Endothelial cell of hepatic sinusoid (primary cell): Measurements from ENCODE around the gene PAK4.

Source experiments
- in situ Hi-C: cut with HindIII; loops from 2 replicates; pipeline ENCODE4 v1.10.0; 2017; ENCODE audit warnings: low sequenced_read_pairs

PAK4 gene

DNA sequence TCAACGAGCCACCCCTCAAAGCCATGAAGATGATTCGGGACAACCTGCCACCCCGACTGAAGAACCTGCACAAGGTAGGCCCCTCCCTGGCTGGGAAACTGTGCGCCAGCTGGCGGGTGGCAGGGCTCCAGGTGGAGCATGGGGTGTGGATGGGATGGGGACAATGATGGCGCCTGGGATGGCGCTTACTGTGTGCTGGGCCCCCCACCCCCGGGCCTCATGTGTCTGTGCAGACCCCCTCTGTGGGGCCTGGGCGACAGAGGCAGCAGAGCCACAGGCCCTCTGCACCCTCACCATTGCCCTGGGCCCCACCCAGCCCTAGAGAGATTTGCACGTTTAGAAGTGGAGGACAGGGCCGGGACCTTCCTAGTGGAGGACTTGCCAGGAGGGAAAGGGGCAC is 52.1 kb downstream of the PAK4 start:
- in situ Hi-C loops = no loop called here

DNA sequence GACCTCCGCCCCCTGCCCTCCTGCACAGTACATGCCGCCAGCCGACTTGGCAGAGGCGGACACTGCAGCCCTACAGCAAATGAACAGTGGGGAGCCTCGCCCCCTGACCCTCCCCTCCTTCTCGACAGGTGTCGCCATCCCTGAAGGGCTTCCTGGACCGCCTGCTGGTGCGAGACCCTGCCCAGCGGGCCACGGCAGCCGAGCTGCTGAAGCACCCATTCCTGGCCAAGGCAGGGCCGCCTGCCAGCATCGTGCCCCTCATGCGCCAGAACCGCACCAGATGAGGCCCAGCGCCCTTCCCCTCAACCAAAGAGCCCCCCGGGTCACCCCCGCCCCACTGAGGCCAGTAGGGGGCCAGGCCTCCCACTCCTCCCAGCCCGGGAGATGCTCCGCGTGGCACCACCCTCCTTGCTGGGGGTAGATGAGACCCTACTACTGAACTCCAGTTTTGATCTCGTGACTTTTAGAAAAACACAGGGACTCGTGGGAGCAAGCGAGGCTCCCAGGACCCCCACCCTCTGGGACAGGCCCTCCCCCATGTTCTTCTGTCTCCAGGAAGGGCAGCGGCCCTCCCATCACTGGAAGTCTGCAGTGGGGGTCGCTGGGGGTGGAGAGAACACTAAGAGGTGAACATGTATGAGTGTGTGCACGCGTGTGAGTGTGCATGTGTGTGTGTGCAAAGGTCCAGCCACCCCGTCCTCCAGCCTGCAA is 52.9 kb downstream of the PAK4 start:
- in situ Hi-C loops = no loop called here

DNA sequence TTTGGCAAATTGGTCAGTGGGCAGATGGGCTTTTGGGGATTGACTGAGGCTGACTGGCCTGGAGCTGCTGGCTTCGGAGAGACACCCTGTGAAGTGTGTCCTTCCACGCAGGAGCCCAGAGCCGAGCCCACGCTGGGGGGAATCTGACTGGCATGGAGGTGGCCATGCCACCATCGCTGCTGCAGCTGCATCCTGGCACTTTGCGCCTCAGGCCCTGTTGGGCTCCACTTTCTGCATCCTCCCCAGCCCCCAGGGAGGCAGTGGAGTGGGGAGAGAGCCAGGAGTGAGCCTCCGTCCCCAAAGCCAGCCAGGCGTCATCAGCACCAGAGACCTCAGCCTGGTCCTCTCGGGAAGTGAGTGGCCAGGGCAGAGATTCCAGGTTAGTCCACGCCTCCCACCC is 54.2 kb downstream of the PAK4 start:
- in situ Hi-C loops = no loop called here

DNA sequence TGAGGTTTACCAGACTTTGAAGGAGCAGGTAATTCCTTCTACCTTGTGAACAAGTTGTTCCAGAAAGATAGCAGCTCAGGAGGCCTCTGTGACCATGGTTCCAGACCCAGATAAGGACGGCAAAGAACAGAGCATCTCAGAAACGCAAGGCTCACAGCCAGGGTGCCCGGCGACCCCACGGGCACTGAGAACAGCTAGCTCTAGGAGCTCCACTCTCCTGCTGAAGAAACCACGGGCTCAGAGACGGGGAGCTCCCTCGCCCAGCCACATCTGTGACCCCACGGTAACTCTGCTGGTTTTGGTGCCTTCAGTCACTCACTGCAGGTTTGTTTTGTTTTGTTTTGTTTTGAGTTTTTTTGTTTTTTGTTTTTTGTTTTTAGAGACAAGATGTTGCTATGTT is 55.2 kb downstream of the PAK4 start:
- in situ Hi-C loops = no loop called here

DNA sequence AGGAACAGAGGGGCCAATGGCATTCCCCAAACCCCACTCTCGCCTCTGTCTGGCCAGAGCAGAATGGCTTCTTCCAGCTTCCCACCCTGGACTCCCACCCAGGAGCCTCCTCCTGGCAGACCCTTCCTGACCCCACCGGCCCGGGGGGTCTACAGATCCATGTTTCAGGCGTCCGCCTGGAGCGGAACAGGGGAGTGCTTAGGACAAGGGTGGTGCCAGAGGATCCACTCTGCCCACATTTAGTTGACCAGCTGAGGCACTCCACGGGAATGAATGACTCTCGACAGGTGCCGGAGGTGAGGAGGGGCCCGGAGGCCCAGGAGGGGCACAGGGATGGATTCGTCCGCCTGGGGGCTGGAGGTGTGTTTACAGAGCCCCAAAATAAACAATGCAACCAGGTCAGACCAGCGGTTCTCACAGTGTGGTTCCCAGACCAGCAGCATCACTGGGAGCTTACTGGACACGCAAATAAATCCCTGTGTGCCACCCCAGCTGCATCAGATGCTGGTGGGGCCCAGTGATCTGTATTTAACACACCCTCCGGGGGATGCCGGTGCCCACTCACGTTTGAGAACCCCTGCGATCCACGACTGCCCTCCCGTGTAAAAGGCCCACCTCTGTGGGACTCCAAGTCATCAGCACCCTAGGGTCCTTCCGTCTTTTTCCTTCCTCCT is 56.1 kb downstream of the PAK4 start:
- in situ Hi-C loops = no loop called here

DNA sequence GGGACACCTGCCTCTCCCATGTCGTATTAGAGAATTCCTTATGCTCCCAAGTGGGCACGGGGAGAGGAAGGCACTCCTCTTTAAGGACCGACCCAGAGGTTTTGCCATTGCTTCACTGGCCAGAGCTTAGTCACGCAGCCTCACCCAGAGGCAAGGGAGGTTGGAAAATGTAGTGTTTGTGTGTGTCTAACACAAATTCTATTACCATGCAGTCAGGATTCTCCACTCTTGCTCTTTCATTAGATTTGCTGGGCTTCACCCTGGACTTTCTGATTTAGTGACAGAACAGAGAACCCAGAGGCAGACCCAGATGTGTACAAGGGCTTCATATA is 56.6 kb downstream of the PAK4 start:
- in situ Hi-C loops = no loop called here

DNA sequence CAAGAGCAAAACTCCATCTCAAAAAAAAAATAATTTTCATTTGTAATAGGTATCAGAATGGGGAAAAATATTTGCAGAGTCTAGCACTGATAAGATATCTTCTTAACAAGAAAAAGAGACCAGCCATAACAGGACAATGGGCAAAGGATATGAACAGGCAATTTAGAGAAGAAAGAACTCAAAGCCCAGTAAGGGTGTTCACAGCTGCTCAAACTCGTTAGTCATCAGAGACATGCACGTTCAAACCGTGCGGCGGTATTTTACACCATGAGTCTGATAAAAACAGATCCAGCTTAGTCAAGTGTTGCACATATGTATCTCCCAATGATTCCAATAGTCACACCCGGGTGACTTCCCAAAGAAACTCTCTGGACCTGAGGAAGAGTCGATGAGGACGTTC is 57.5 kb downstream of the PAK4 start:
- in situ Hi-C loops = no loop called here

DNA sequence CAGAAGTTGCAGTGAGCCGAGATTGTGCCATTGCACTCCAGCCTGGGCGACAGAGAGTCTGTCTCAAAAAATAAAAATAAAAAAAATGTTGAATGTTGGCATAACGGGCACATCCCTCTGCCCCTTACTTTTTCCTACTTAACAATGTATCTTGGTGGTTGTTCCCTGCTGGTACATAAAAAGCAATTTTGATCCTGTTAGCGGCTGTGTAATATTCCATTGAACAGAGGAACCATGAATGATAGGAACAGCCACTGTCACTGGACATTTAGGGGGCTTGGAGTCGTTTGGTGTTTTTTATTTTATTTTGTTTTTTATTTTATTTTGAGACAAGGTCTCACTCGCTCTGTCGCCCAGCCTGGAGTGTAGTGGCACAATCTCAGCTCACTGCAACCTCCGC is 60.8 kb downstream of the PAK4 start:
- in situ Hi-C loops = no loop called here

DNA sequence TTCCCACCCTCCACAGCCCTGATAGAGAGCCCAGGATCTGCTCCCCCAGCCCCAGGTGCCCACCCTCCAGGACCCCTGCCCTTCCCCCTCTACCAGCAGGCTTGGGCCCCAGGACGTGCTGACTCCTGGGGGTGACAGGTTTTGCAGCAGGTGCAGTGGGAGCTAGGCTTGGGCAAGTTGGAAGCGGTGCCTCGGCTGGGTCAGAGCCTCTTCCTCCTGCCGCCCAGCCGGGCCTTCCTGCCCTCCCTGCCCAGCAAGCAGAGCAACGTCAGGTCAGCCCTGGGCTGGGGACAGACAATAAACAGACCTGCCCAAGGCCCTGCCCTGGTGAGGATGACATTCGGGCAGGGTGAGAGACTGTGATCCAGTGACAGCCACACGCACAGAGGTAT is 62.0 kb downstream of the PAK4 start:
- in situ Hi-C loops = no loop called here

DNA sequence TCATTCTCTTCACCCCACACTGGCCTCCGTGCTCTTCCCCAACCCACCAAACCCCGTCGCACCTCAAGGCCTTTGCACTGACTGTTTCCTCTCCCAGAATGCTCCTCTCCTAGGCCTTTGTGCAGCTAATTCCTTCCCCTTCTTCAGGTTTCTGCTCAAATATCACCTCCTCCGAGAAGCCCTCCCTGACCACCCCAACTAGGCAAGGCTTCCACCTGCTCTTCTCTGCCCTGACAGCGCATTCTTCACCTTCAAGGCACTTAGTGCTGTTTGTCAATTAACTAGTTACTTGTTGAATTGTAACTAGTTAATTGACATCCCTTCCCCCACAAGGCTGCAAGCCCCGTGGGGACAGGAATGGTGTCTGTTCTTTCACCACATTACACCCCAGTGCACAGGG is 63.4 kb downstream of the PAK4 start:
- in situ Hi-C loops = no loop called here

DNA sequence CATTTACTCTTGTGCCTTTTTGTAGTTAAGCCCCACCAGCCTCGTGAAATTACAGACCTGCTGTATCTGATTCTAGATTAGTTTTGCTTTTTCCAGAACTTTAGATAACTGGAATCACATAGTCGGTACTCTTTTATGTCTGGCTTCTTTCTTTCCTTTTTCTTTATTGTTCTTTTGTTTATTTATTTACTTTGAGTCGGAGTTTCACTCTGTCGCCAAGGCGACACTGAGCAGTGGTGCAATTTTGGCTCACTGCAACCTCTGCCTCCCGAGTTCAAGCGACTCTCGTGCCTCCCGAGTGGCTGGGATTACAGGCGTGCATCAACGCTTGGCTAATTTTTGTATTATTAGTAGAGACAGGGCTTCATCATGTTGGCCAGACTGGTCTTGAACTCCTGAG is 65.2 kb downstream of the PAK4 start:
- in situ Hi-C loops = no loop called here

DNA sequence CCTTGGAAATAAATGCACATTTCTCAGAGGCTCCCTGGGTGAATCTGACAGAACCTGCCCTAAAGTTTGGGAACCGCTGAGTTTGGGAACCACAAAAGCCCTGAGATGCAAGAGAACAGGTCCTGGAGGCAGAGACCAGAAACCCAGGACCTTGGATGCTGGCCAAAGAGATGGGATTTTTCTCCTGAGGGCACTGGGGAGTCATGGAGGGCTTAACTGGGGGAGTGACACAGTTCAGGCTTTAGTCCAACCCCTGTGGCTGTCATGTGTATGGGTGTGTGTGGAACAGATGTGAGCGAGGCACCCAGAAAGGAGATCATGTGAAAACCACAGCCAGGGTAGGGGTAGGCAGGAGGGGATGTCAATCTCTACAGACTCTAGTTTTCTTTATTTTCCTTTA is 67.3 kb downstream of the PAK4 start:
- in situ Hi-C loops = no loop called here

DNA sequence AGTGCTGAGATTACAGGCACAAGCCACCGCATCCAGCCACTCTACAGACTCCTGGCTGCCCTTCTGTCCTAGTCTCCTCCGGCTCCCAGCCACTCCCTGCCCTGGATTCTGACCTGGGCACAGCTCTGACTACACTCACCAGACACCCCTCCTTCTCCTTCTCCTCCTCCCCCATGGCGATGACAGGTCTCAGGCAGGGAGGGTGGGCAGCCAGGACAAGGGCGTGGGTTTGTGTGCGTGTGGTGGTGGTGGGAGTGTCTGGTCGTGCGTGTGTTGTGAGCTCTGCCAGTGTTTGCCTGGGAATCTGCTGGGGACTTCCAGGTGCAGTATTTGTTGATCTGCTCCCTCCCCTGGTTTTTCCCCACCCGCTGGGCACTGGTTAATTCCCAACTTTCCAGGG is 68.2 kb downstream of the PAK4 start:
- in situ Hi-C loops = no loop called here

DNA sequence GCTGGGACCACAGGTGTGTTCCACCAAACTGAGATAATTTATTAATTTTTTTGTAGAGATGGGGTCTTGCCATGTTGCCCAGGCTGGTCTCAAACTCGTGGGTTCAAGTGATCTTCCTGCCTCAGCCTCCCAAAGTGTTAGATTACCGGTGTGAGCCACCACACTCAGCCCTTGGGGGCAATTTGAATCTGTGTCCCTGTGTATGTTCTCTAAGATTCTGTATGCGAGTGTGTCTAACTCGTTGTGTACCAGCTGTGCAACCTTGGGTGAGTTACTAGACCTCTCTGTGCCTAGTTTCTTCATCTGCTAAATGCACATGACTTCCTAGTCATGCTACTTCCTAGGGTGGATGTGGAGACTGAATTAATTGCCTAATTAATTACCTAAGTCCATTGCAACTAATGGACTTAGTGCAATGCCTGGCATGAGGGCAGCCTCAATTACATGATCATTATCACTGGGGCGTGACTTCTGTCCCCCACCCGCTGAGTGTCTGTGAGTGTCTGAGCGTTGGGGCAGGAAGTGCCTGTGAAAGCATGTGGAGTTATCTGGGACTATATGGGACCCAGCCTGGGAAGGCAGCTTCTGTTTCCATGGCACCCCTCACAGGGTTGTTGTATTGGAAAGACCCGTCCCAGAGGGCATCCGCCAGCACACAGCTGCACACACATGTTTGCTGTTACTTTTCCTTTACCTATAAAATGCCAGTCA is 69.4 kb downstream of the PAK4 start:
- in situ Hi-C loops = no loop called here

DNA sequence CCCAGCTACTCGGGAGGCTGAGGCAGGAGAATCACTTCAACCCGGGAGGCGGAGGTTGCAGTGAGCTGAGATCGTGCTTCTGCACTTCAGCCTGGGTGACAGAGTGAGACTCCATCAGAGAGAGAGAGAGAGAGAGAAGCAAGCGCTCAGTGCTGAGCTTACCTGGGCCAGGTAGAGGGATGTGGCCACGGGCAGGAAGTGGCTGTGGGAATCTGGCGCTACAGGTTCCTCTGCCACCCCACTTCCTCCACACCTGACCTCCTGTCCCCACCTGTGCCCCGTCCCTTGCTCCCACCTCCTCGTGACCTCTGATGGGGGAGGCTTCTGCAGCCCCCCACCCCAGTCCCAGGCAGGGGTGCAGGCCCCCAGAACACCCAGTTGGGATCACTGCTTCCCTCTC is 70.2 kb downstream of the PAK4 start:
- in situ Hi-C loops = no loop called here

DNA sequence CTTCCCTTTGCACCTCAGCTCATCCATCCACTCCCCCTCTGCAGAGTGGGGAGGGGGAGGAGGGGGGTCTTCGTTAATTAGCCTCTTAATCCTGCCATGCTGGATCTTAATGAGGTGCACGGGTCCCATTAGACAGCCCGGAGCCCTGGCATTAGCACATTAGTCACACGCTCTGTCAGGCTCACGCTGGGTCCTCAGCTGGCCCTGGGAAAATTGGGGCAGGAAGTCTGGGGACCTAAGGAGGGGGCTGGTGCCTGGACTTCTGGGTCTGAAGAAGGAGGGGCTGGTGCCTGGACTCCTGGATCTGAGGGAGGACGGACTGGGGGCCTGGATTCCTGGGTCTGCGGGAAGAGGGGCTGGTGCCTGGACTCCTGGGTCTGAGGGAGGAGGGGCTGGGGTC is 70.7 kb downstream of the PAK4 start:
- in situ Hi-C loops = no loop called here

DNA sequence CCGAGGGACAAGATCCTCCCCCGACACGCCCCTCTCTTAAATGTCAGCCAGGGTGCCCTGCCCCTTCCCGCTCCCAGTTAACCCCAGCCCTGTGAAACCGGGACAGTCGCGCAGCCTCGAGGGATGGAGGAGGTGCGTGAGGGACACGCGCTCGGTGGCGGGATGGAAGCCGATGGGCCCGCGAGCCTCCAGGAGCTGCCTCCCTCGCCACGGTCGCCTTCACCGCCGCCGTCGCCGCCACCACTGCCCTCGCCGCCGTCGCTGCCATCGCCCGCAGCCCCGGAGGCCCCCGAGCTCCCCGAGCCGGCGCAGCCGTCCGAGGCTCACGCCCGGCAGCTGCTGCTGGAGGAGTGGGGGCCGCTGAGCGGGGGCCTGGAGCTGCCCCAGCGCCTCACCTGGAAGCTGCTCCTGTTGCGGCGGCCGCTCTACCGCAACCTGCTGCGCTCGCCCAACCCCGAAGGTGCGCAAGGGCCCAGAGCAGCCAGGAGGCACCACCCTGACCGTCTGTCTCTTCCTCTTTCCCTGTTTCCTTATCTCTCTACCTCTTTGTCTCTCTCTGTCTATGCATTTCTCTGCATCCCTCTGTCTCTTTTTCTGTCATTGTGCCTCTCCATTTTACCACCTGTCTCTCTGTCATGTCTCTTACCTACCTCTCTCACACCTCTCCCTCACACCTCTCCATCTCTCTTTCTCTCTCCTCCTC is 71.4 kb downstream of the PAK4 start, which contains the start of gene NCCRP1:
Gene NCCRP1, plus strand, starts transcription at position 105 of the 703 bp plus-strand sequence. Its CDS starts 19 bp downstream, at position 124.
- in situ Hi-C loops = no loop called here

DNA sequence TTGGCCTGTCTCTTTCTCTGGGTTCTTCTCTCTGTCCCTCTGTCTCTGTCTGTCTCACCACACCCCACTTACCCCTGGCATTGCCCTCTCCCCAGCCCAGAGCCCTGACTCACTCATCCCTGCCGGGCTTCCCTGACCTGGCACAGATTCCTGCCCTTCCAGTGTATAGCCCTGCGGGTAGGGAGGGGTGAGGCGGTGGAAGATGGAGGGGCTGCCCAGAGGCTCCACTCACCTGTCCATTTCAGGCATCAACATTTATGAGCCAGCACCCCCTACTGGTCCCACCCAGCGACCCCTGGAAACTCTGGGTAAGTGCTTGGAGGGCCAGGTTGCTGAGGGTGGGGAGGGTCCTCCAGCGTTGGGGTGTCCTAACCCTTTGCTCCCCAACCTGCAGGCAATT is 72.2 kb downstream of the PAK4 start:
- in situ Hi-C loops = no loop called here

DNA sequence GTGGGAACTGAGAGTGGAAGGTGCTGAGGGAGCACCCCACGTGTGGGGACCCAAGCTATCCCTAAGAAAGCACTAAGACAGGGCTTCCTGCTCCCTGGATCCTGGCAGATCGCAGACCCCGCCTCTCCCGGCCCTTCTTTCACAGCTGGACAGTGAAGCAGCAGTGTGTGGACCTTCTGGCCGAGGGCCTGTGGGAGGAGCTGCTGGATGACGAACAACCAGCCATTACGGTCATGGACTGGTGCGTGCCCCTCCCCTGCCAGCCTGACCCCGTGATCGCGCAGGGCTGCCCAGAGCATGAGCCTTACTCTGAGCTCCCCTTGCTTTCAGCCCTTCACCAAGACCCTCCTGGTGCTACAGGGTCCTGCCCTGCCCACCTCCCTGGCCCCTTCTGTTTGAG is 73.4 kb downstream of the PAK4 start:
- in situ Hi-C loops = no loop called here

DNA sequence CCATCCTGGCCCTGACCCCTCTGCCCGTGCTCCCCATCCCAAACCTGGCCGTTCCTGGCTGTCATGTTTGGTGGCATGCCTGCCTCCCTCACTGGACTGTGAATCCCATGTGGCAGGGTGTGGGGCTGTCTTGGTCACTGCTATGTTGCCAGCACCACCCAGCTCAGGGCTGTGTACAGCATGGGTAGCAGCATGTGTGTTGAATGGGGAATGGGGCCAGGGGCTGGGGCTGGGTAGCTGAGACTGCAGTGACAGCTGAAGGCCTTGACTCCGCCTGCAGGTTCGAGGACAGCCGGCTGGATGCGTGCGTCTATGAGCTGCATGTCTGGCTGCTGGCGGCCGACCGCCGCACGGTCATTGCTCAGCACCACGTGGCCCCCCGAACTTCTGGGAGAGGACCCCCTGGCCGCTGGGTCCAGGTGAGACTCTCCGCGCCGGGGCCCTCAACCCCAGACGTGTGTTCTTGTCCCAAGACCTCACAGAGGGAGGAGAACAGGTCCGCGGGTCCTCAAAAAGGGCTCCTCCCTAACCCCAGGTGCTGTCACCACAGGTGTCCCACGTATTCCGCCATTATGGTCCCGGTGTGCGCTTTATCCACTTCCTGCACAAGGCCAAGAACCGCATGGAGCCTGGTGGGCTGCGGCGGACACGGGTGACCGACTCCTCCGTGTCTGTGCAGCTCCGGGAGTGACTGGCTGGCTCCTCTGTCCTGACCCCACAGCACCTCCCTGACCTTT is 74.6 kb downstream of the PAK4 start:
- in situ Hi-C loops = no loop called here

DNA sequence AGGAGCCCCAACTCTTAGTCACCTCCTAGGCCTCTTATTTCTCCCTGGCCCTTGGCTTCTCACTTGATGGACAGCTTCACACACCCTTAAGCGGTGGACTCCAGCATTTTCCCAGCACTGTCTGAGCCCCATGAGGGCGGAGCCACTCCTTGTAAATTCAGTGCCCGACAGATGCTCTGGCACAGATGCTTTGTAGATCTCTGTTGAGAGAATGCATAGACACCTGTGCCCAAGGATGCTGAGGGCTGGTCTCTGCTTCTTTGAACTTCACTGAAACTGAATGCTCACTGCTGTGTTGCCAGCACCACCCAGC is 75.2 kb downstream of the PAK4 start:
- in situ Hi-C loops = no loop called here
